A673 (cell line): ENCODE data around the gene PLPP1.

Experiments used
- EZH2 ChIP-seq: fragments of 200-600 bp; sonication (generic); IDR thresholded peaks from 2 replicates; pipeline ENCODE4 v1.6.1; 2017; ENCODE audit warnings: borderline replicate concordance, low read depth, mild to moderate bottlenecking, mixed read lengths, antibody characterized with exemption, low read length; ENCODE audit not compliant: poor library complexity, severe bottlenecking
- TF ChIP-seq, protein P1 (sequence below): fragments of 300-800, 200-600 bp; sonication (generic); conservative IDR thresholded peaks from 2 replicates; pipeline ENCODE4 v1.5.1; 2017; ENCODE audit warnings: low read depth, mild to moderate bottlenecking, antibody characterized with exemption, low read length, moderate library complexity, mixed read lengths

GRCh38 chr5:55467862-55468551, 66.8 kb downstream of the PLPP1 start:
- no peak for TF ChIP-seq EZH2
- TF ChIP-seq, protein P1, sequence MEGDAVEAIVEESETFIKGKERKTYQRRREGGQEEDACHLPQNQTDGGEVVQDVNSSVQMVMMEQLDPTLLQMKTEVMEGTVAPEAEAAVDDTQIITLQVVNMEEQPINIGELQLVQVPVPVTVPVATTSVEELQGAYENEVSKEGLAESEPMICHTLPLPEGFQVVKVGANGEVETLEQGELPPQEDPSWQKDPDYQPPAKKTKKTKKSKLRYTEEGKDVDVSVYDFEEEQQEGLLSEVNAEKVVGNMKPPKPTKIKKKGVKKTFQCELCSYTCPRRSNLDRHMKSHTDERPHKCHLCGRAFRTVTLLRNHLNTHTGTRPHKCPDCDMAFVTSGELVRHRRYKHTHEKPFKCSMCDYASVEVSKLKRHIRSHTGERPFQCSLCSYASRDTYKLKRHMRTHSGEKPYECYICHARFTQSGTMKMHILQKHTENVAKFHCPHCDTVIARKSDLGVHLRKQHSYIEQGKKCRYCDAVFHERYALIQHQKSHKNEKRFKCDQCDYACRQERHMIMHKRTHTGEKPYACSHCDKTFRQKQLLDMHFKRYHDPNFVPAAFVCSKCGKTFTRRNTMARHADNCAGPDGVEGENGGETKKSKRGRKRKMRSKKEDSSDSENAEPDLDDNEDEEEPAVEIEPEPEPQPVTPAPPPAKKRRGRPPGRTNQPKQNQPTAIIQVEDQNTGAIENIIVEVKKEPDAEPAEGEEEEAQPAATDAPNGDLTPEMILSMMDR: no peak
